Chondrocyte (in vitro differentiated cells): ENCODE data around the gene KIRREL3. TPM values are rescaled to one million over a fixed set of nuclear protein-coding genes. Genes with fewer than 3 reads are reported as not detected.
A peak's percentile ranks its signal among the peaks of the same experiment; 100 is the strongest.

ENCODE experiments used
- DNase-seq: peaks from one replicate; pipeline ENCODE4 v3.0.0; 2021; ENCODE audit warnings: mixed read lengths, low spot score
- H3K27ac Mint-ChIP-seq: one replicate; pipeline ENCODE4 v1.8.0; 2021; ENCODE audit warnings: mild to moderate bottlenecking, moderate library complexity, mixed read lengths; ENCODE audit not compliant: unreplicated experiment
- H3K27me3 Mint-ChIP-seq: 2 replicates; pipeline ENCODE4 v1.8.0; 2021; ENCODE audit warnings: low read depth, mixed read lengths
- H3K36me3 Mint-ChIP-seq: 2 replicates; pipeline ENCODE4 v1.8.0; 2021; ENCODE audit warnings: low read depth, mixed read lengths
- H3K4me1 Mint-ChIP-seq: 2 replicates; pipeline ENCODE4 v1.8.0; 2021; ENCODE audit warnings: low read depth, mild to moderate bottlenecking, mixed read lengths
- H3K4me3 Mint-ChIP-seq: one replicate; pipeline ENCODE4 v1.8.0; 2021; ENCODE audit warnings: mild to moderate bottlenecking, moderate library complexity, mixed read lengths; ENCODE audit not compliant: unreplicated experiment
- H3K9me3 Mint-ChIP-seq: 2 replicates; pipeline ENCODE4 v1.8.0; 2021; ENCODE audit warnings: low read depth, mixed read lengths
- total RNA-seq: library from RNA; stranded (reverse); gene quantifications from 3 replicates; pipeline ENCODE4 v1.2.1, GENCODE V29; 2021
- TF ChIP-seq, protein P1 (sequence below): fragments of 200-600 bp; sonication (generic); IDR thresholded peaks from 2 replicates; pipeline ENCODE4 v1.5.0; 2021; ENCODE audit warnings: antibody characterized with exemption, mild to moderate bottlenecking, moderate library complexity

KIRREL3 gene
- total RNA-seq, 1 donor from 2014 or later: 1.2 TPM

DNA sequence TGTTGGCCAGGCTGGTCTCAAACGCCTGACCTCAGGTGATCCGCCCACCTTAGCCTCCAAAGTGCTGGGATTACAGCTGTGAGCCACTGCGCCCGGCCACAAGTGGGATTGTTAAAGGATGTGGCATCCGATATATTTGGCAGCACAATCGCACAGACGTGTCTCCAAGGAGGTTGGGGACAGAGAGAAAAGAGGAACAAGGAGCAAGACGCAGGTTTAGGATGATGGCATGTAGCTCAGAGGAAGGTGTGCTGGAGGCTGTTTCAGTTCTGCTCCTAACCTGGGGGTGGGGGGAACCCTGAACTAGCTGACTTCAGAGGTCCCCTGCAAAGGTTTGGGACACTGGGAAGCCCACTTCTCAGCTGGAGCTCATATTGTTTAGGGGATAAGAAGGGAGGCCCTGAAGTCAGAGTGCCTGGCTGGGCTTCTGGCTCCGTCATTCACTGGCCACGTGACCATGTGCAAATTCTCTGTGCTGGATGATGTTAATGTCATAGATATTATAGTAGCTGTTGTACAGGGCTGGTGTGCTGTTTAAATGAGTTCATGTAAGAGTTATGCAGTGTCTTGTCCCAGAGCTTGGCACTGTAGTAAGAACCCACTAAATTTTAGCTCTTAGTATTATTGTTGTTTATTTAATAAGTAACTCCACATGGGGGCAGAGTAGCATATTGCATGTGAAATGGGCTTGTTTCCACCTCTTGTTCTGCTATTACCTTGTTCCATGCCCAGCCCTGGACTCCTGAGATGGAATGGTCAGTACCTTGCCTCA lies 515.4 kb downstream of the KIRREL3 start:
- TF ChIP-seq, protein P1, sequence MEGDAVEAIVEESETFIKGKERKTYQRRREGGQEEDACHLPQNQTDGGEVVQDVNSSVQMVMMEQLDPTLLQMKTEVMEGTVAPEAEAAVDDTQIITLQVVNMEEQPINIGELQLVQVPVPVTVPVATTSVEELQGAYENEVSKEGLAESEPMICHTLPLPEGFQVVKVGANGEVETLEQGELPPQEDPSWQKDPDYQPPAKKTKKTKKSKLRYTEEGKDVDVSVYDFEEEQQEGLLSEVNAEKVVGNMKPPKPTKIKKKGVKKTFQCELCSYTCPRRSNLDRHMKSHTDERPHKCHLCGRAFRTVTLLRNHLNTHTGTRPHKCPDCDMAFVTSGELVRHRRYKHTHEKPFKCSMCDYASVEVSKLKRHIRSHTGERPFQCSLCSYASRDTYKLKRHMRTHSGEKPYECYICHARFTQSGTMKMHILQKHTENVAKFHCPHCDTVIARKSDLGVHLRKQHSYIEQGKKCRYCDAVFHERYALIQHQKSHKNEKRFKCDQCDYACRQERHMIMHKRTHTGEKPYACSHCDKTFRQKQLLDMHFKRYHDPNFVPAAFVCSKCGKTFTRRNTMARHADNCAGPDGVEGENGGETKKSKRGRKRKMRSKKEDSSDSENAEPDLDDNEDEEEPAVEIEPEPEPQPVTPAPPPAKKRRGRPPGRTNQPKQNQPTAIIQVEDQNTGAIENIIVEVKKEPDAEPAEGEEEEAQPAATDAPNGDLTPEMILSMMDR: peak; percentile 54
- Mint-ChIP-seq H3K27me3 (peaks cover 1% of the 10 kb centered on the region), H3K4me1 (peaks cover 9% of the 10 kb centered on the region), H3K27ac (no peak overlapping the region), H3K36me3 (no peaks in the 10 kb centered on the region), H3K4me3 (no peak overlapping the region), H3K9me3 (no peaks in the 10 kb centered on the region)
- DNase-seq: no peak

DNA sequence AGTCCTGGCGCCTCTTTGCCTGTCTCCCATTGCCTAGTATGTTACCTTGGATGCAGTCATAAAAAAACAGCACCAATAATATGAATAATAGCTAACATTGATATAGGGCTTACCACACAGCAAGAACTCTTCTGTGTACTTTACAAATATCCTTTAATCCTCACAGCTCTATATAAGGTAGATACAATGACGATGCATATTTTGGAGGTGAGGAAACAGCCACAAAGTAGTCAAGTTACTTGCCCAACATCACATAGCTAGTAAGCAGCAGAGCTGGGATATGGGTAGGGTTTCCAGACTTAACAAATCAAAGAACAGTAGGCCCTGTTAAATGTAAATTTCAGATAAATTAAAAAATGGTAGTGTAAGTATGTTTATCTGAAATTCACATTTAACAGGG lies 516.3 kb downstream of the KIRREL3 start:
- no peak for DNase-seq
- H3K36me3 Mint-ChIP-seq: no peaks in the 10 kb centered on the region
- H3K9me3 Mint-ChIP-seq: no peaks in the 10 kb centered on the region
- H3K27me3 Mint-ChIP-seq: peaks cover 1% of the 10 kb centered on the region
- peaks cover 5% of the 10 kb centered on the region for H3K4me1 Mint-ChIP-seq
- no peak overlapping the region for H3K27ac Mint-ChIP-seq
- TF ChIP-seq, protein P1: no peak
- H3K4me3 Mint-ChIP-seq: no peak overlapping the region

DNA sequence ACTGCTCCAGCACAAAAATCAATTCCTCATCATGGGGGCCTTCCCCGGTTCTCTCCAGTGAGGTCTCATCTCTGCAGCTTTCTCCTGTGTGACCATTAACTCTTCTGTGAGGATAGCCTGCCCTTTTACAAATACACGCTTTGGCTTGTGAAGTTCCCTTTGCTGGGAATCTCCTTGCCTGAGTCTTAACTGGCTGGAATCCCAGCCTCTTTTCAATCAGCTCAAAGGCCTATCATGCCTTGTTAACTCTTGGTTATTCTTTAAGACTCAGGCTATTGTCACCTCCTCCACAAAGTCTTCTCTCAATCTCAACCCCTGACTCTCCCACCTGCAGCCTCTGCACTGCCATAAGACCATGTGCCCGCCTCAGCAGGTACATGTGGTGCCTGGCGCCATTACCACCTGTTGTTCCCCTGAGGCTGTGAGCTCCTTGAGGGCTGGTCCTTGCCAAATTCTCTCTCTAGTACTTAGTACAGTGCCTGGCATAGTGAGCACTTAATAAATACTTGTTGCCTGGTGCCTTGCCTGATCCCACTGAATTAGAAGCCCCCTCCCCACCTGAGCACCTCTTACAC lies 516.9 kb downstream of the KIRREL3 start:
- TF ChIP-seq, protein P1: no peak
- no peaks in the 10 kb centered on the region for H3K36me3 Mint-ChIP-seq
- DNase-seq: no peak
- H3K4me1 Mint-ChIP-seq: peaks cover 5% of the 10 kb centered on the region
- H3K4me3 Mint-ChIP-seq: no peak overlapping the region
- no peaks in the 10 kb centered on the region for H3K27me3 Mint-ChIP-seq
- no peak overlapping the region for H3K27ac Mint-ChIP-seq
- H3K9me3 Mint-ChIP-seq: no peaks in the 10 kb centered on the region

DNA sequence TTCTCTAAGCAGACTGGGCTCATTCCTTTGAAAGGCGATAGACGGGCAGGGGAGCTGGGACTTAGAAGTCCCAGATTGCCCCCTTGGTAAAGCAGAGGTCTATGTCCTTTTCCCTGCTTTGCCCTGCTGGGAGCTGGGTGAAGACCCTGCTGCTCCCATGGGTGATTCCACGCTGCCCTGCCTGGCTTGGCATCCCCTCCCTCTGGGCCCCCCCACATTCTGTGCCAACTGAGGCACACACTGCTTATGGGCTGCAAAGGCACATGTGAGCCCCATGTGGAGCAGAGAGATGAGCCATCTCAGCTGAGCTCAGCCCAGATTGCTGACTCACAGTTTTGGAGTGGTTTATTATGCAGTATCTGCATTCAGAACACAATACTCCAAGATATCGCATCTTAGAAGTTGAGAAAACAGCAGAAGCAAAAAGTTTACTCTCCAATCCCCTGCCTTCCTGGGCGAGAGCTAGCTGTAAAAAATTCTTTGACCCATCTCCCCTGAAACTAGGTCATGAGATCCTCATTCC lies 517.9 kb downstream of the KIRREL3 start:
- H3K36me3 Mint-ChIP-seq: no peaks in the 10 kb centered on the region
- no peaks in the 10 kb centered on the region for H3K9me3 Mint-ChIP-seq
- H3K4me3 Mint-ChIP-seq: no peak overlapping the region
- DNase-seq: no peak
- TF ChIP-seq, protein P1: no peak
- H3K4me1 Mint-ChIP-seq: peaks cover 5% of the 10 kb centered on the region
- no peak overlapping the region for H3K27ac Mint-ChIP-seq
- H3K27me3 Mint-ChIP-seq: peaks cover 2% of the 10 kb centered on the region

DNA sequence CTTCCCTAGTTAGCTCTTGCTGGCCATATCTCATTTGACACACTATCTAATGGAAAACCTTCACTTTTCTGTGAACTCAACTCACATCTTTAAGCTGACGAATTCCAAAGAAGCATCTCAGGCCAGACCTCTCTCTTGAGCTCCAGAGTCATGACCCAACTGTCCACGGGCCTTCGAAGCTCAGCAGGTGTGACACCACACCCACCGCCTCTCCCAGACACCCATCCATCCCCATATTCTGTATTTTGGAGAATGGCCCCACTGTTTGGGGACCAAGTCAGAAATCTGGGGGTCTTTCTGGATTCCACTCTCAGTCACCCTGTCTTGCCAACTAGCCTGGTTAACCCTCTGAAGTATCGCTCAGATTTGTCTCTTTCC lies 519.3 kb downstream of the KIRREL3 start:
- H3K4me3 Mint-ChIP-seq: no peak overlapping the region
- peaks cover 5% of the 10 kb centered on the region for H3K4me1 Mint-ChIP-seq
- H3K9me3 Mint-ChIP-seq: no peaks in the 10 kb centered on the region
- no peak overlapping the region for H3K27ac Mint-ChIP-seq
- peaks cover 2% of the 10 kb centered on the region for H3K27me3 Mint-ChIP-seq
- TF ChIP-seq, protein P1: no peak
- no peak for DNase-seq
- no peaks in the 10 kb centered on the region for H3K36me3 Mint-ChIP-seq
